ENCODE results near the gene SLC27A5. TPM values are rescaled to one million over a fixed set of nuclear protein-coding genes. Genes with fewer than 3 reads are reported as not detected.

SLC27A5 gene
- polyA plus RNA-seq, 2 of the 4 experiments (the other 2 are of a cell fraction), result 30.2 to 37.8 TPM

GRCh38 chr19:58558623-58559274, 47.0 kb upstream of the SLC27A5 start:
- TF ChIP-seq HOXB5 (CRISPR knock-in tag; IDR thresholded peaks at IDR 0.05) (no peak), MAX (IDR thresholded peaks at IDR 0.05) (peak; percentile 53), POLR2A (IDR thresholded peaks at IDR 0.05; ENCODE audit: low read length) (peak; percentile 68), HEYL (CRISPR knock-in tag; IDR thresholded peaks at IDR 0.05) (no peak), CHD2 (IDR thresholded peaks at IDR 0.05; ENCODE audit: low read length, partially characterized antibody) (peak; percentile 5), JUN (IDR thresholded peaks at IDR 0.05) (peak in 1 of 2 experiments; percentile 92; a peak in 4 of 5 replicates), PBX3 (IDR thresholded peaks at IDR 0.05) (no peak), TFCP2L1 (CRISPR knock-in tag; IDR thresholded peaks at IDR 0.05) (0 out of 2 replicates have a peak, but pooled peaks have one; percentile 28), EHF (CRISPR knock-in tag; IDR thresholded peaks at IDR 0.05) (no peak), MAZ (IDR thresholded peaks at IDR 0.05; ENCODE audit: borderline replicate concordance, low read depth, low read length) (0 out of 2 replicates have a peak, but pooled peaks have one; percentile 53), E2F6 (IDR thresholded peaks at IDR 0.05; ENCODE audit: borderline replicate concordance, low read depth) (peak; percentile 94), MAFK (IDR thresholded peaks at IDR 0.05; ENCODE audit: partially characterized antibody) (peak; percentile 5)
- peak; percentile 94 for FAIRE-seq
- peak; percentile 45 to 76 for ATAC-seq
- peak overlapping the region; percentile 94 for H3K4me2 ChIP-seq
- peaks cover 37% of the 10 kb centered on the region for H3K4me1 ChIP-seq
- H3K9me3 ChIP-seq, result no peaks in the 10 kb centered on the region
- POLR2A ChIA-PET, result interaction anchor here (0.7 to 2.9 kb wide), 15 partner anchors 9 to 376 kb away, joined by 3 to 37 read pairs (median 6); partner anchors contain the start of genes MZF1, TRIM28, ZBTB45 and ZNF274
- H3K4me3 ChIP-seq, result peak overlapping the region; percentile 78
- CTCF ChIA-PET, result interaction anchor here (0.7 to 4.0 kb wide), 5 partner anchors 11 to 44 kb away, joined by 3 to 28 read pairs (median 3); partner anchors contain the start of gene ZBTB45
- 0% methylated on average over 22 of the region's 76 CpGs for WGBS (ENCODE audit: missing lambda C conversion rate)
- peak overlapping the region; percentile 95 to 99 for H3K27ac ChIP-seq
- peak; percentile 93 to 100 for DNase-seq (ENCODE audit: low read depth in 1 of 2, low spot score in 1 of 2)

- FAIRE-seq, result no peak
- no peak for ATAC-seq
- ChIA-PET POLR2A (interaction anchor here (0.8 to 2.9 kb wide), 4 partner anchors 14 to 44 kb away, joined by 3 to 37 read pairs (median 20); partner anchors contain the start of genes TRIM28 and ZBTB45), CTCF (interaction anchor here (1.0 kb wide), 1 partner anchor 38 kb away, joined by 3 read pairs; the partner anchor contains the start of gene ZBTB45)
- TF ChIP-seq TP53 (CRISPR knock-in tag; IDR thresholded peaks at IDR 0.05), result no peak
- TF ChIP-seq RCOR1 (IDR thresholded peaks at IDR 0.05; ENCODE audit: low read depth, low read length), result no peak
- no peak for TF ChIP-seq PHF8 (IDR thresholded peaks at IDR 0.05; ENCODE audit: borderline replicate concordance, low read depth)
- peak; percentile 20; the same call in 1 of the 3 replicates for TF ChIP-seq BCL3 (IDR thresholded peaks at IDR 0.05)
- Histone ChIP-seq H3K4me3 (peak within 1 kb of the TSS; percentile 78), H3K4me2 (peak within 1 kb of the TSS; percentile 94), H3K9me3 (no peaks in the 10 kb centered on the region), H3K27ac (peak within 1 kb of the TSS; percentile 95 to 99), H3K4me1 (peaks cover 42% of the 10 kb centered on the region)
- peak in 1 of 2 experiments; percentile 42 for DNase-seq (ENCODE audit: low read depth in 1 of 2, low spot score in 1 of 2)
- WGBS (ENCODE audit: missing lambda C conversion rate), result 0% methylated on average over 13 of the region's 62 CpGs
Measured at GRCh38 chr19:58558066-58558622, 46.4 kb upstream of the SLC27A5 start, which contains the start of gene UBE2M. Gene UBE2M, minus strand, starts transcription at chr19:58558611. Its CDS starts 230 bp downstream, at chr19:58558381.

Measured in A549 (cell line).